GM12878 (cell line): Measurements from ENCODE around the gene GRIN2D. TPM values are rescaled to one million over a fixed set of nuclear protein-coding genes. Genes with fewer than 3 reads are reported as not detected.

Source experiments
- CEBPB ChIP-seq, 2 experiments: fragments of 150-350 bp in 1 of 2; IDR thresholded peaks; 2 replicates each; pipeline ENCODE4 v1.6.1; 2012 to 2014; ENCODE audit warnings: low read depth in 2 of 2, low read length in 2 of 2, borderline replicate concordance in 1 of 2, inconsistent platforms in 1 of 2
- CHD2 ChIP-seq: IDR thresholded peaks from 2 replicates; pipeline ENCODE4 v1.6.1; 2011; ENCODE audit warnings: low read depth, low read length, improper control_type of control experiment, borderline replicate concordance
- ESRRA ChIP-seq: IDR thresholded peaks from 2 replicates; pipeline ENCODE4 v1.6.1; 2012; ENCODE audit warnings: mild to moderate bottlenecking, low read length, improper control_type of control experiment
- FOXM1 ChIP-seq: IDR thresholded peaks from 2 replicates; pipeline ENCODE4 v1.6.1; 2012; ENCODE audit warnings: low read depth, mild to moderate bottlenecking, inconsistent platforms, low read length, moderate library complexity
- IKZF2 ChIP-seq, 2 experiments: fragments of 450-650 bp; IDR thresholded peaks; 2 replicates each; pipeline ENCODE4 v1.6.1; 2017; ENCODE audit warnings: mild to moderate bottlenecking in 2 of 2, moderate library complexity in 2 of 2
- JUNB ChIP-seq: IDR thresholded peaks from 2 replicates; pipeline ENCODE4 v1.6.1; 2016; ENCODE audit warnings: antibody characterized with exemption, mild to moderate bottlenecking
- MTA2 ChIP-seq: fragments of 450-650 bp; IDR thresholded peaks from 2 replicates; pipeline ENCODE4 v1.6.1; 2016; ENCODE audit warnings: low read depth, mild to moderate bottlenecking, moderate library complexity
- NBN ChIP-seq: fragments of 450-650 bp; IDR thresholded peaks from 2 replicates; pipeline ENCODE4 v1.6.1; 2016
- NFIC ChIP-seq: IDR thresholded peaks from 2 replicates; pipeline ENCODE4 v1.6.1; 2012; ENCODE audit warnings: low read depth, mild to moderate bottlenecking, inconsistent platforms, low read length, moderate library complexity
- NFYA ChIP-seq: IDR thresholded peaks from 2 replicates; pipeline ENCODE4 v1.6.1; 2011; ENCODE audit warnings: low read depth, mild to moderate bottlenecking, low read length, improper control_type of control experiment, borderline replicate concordance
- NFYB ChIP-seq: IDR thresholded peaks from 2 replicates; pipeline ENCODE4 v1.6.1; 2011; ENCODE audit warnings: low read depth, mild to moderate bottlenecking, low read length, improper control_type of control experiment, moderate library complexity; ENCODE audit not compliant: insufficient read depth
- NR2C1 ChIP-seq: fragments of 450-650 bp; IDR thresholded peaks from 2 replicates; pipeline ENCODE4 v1.6.1; 2017; ENCODE audit warnings: antibody characterized with exemption, mild to moderate bottlenecking, moderate library complexity
- NRF1 ChIP-seq: conservative IDR thresholded peaks from 2 replicates; pipeline ENCODE4 v1.6.1; 2011; ENCODE audit warnings: mild to moderate bottlenecking, low read depth, low read length, improper control_type of control experiment
- POLR2AphosphoS2 ChIP-seq: IDR thresholded peaks from 2 replicates; pipeline ENCODE4 v1.6.1; 2011; ENCODE audit warnings: low read depth, mild to moderate bottlenecking, low read length, improper control_type of control experiment, moderate library complexity
- RCOR1 ChIP-seq: conservative IDR thresholded peaks from 2 replicates; pipeline ENCODE4 v1.6.1; 2012; ENCODE audit warnings: low read depth, low read length, improper control_type of control experiment
- SIN3A ChIP-seq: IDR thresholded peaks from 2 replicates; pipeline ENCODE4 v1.6.1; 2012; ENCODE audit warnings: low read depth, low read length, improper control_type of control experiment
- SMARCA5 ChIP-seq: fragments of 450-650 bp; IDR thresholded peaks from 2 replicates; pipeline ENCODE4 v1.6.1; 2017; ENCODE audit warnings: mild to moderate bottlenecking
- STAT3 ChIP-seq: IDR thresholded peaks from 2 replicates; pipeline ENCODE4 v1.6.1; 2011; ENCODE audit warnings: low read depth, low read length, improper control_type of control experiment
- TCF12 ChIP-seq: IDR thresholded peaks from 2 replicates; pipeline ENCODE4 v1.6.1; 2011; ENCODE audit warnings: low read depth, mild to moderate bottlenecking, low read length
- ZNF24 ChIP-seq: fragments of 450-650 bp; IDR thresholded peaks from 2 replicates; pipeline ENCODE4 v1.6.1; 2017; ENCODE audit warnings: antibody characterized with exemption, mild to moderate bottlenecking
- ZNF622 ChIP-seq: fragments of 450-650 bp; IDR thresholded peaks from 2 replicates; pipeline ENCODE4 v1.6.1; 2017; ENCODE audit warnings: mild to moderate bottlenecking, inconsistent platforms
- ZZZ3 ChIP-seq: IDR thresholded peaks from 2 replicates; pipeline ENCODE4 v1.6.1; 2011; ENCODE audit warnings: low read depth; ENCODE audit not compliant: control insufficient read depth, insufficient read length
- polyA plus RNA-seq, 11 experiments: library from polyadenylated mRNA; depleted of rRNA in 4 of 11; unstranded in 6 of 11; stranded (reverse) in 5 of 11; fragments of >200 nt; fragmentation: Nextera tagmentation in 4 of 11; fragmentation: Illumina TruSeq in 1 of 11; extraction: Ambion mirVana in 4 of 11; extraction: Trizol in 1 of 11; gene quantifications; 1 replicate in 1 of 11; 2 replicates in 10 of 11; pipeline versions ENCODE4 v1.2.1 to v1.2.3, GENCODE V29; 2011 to 2016; ENCODE audit warnings: inconsistent platforms in 2 of 11, missing spikeins in 2 of 11, low read depth in 1 of 11
- total RNA-seq, 4 experiments: library from RNA; depleted of rRNA in 3 of 4; stranded (reverse); fragments of >200 nt in 3 of 4; fragmentation: Illumina TruSeq in 1 of 4; extraction: Trizol in 1 of 4; gene quantifications; 2 replicates each; pipeline versions ENCODE4 v1.2.1 to v1.2.3, GENCODE V29; 2013 to 2021
- TF ChIP-seq, protein P1 (sequence below): fragments of 450-650 bp; IDR thresholded peaks from 2 replicates; pipeline ENCODE4 v1.6.1; 2017; ENCODE audit warnings: mild to moderate bottlenecking
- TF ChIP-seq, protein P2 (sequence below): fragments of 450-650 bp; IDR thresholded peaks from 2 replicates; pipeline ENCODE4 v1.6.1; 2017; ENCODE audit warnings: mild to moderate bottlenecking, low read depth, inconsistent platforms; ENCODE audit not compliant: poor library complexity, severe bottlenecking
- TF ChIP-seq, protein P3 (sequence below): fragments of 450-650 bp; formaldehyde crosslinking; IDR thresholded peaks from 2 replicates; pipeline ENCODE4 v1.5.0; 2022; ENCODE audit warnings: mild to moderate bottlenecking, missing genetic modification characterization

The GRIN2D gene
- total and polyA plus RNA-seq, 10 of the 15 experiments (the other 5 are each of a cell fraction or from before 2014, with no cell fraction given) = 0.03 to 0.38 (median 0.04) TPM; not detected in 3

DNA sequence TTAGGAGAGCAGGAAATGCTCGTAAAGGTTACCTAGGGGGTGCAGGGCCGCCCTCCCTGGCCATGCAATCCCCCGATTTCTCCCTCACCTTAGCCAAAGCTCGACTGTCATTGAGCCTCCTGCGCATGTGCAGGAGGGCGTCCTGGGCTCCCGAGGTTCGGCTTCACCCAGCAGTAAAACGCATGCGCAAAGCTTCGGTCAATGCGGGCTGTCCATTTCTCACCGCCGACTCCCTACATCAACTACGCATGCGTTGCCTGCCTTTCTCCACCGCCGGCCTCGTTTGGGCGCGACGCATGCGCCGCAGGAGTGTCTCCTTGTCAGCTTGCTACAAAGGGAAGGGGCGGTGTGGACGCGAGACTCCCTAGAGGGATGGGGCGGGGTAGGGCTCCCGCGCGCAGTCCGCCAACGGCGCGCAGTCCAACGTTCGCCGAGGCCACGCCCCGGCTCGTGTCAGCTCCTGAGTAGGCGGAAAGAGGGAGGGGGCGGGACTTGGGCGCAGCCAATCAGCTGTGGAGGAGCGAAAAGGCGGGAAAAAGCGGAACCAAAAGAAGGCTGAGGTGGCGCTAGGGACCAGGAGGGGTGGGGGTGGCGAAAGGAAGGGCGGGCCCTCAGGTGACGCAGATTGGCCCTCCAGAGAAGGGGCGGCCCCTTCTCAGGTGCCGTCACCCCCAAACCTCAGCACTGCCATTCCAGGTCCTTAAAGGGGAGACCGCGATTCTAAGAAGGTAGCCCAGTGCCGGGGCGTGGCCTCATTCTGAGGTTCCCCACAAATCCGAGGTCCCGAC is 29.5 kb upstream of the GRIN2D start, which contains the start of the genes SYNGR4 and TMEM143 (continued):
- TF ChIP-seq TCF12 (no peak), MTA2 (no peak), NRF1 (peak; percentile 99), NR2C1 (no peak), ZZZ3 (no peak), ZNF24 (no peak), ZNF622 (no peak), CHD2 (peak; percentile 89; the same call in 1 of the 2 replicates), RCOR1 (no peak), FOXM1 (no peak), NFYA (no peak), NFIC (no peak), SMARCA5 (no peak), CEBPB (IDR thresholded peaks at IDR 0.05; ENCODE audit: borderline replicate concordance in 1 of 2, low read depth in 2 of 2, low read length in 2 of 2) (no peak), NBN (no peak; the same call in 1 of the 2 replicates), IKZF2 (IDR thresholded peaks at IDR 0.05) (no peak), SIN3A (no peak), POLR2AphosphoS2 (0 out of 2 replicates have a peak, but pooled peaks have one; percentile 10), NFYB (peak; percentile 87), JUNB (no peak), STAT3 (no peak), ESRRA (no peak)
- TF ChIP-seq, protein P1, sequence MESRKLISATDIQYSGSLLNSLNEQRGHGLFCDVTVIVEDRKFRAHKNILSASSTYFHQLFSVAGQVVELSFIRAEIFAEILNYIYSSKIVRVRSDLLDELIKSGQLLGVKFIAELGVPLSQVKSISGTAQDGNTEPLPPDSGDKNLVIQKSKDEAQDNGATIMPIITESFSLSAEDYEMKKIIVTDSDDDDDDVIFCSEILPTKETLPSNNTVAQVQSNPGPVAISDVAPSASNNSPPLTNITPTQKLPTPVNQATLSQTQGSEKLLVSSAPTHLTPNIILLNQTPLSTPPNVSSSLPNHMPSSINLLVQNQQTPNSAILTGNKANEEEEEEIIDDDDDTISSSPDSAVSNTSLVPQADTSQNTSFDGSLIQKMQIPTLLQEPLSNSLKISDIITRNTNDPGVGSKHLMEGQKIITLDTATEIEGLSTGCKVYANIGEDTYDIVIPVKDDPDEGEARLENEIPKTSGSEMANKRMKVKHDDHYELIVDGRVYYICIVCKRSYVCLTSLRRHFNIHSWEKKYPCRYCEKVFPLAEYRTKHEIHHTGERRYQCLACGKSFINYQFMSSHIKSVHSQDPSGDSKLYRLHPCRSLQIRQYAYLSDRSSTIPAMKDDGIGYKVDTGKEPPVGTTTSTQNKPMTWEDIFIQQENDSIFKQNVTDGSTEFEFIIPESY = no peak
- TF ChIP-seq, protein P2, sequence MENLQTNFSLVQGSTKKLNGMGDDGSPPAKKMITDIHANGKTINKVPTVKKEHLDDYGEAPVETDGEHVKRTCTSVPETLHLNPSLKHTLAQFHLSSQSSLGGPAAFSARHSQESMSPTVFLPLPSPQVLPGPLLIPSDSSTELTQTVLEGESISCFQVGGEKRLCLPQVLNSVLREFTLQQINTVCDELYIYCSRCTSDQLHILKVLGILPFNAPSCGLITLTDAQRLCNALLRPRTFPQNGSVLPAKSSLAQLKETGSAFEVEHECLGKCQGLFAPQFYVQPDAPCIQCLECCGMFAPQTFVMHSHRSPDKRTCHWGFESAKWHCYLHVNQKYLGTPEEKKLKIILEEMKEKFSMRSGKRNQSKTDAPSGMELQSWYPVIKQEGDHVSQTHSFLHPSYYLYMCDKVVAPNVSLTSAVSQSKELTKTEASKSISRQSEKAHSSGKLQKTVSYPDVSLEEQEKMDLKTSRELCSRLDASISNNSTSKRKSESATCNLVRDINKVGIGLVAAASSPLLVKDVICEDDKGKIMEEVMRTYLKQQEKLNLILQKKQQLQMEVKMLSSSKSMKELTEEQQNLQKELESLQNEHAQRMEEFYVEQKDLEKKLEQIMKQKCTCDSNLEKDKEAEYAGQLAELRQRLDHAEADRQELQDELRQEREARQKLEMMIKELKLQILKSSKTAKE = no peak
- TF ChIP-seq, protein P3, sequence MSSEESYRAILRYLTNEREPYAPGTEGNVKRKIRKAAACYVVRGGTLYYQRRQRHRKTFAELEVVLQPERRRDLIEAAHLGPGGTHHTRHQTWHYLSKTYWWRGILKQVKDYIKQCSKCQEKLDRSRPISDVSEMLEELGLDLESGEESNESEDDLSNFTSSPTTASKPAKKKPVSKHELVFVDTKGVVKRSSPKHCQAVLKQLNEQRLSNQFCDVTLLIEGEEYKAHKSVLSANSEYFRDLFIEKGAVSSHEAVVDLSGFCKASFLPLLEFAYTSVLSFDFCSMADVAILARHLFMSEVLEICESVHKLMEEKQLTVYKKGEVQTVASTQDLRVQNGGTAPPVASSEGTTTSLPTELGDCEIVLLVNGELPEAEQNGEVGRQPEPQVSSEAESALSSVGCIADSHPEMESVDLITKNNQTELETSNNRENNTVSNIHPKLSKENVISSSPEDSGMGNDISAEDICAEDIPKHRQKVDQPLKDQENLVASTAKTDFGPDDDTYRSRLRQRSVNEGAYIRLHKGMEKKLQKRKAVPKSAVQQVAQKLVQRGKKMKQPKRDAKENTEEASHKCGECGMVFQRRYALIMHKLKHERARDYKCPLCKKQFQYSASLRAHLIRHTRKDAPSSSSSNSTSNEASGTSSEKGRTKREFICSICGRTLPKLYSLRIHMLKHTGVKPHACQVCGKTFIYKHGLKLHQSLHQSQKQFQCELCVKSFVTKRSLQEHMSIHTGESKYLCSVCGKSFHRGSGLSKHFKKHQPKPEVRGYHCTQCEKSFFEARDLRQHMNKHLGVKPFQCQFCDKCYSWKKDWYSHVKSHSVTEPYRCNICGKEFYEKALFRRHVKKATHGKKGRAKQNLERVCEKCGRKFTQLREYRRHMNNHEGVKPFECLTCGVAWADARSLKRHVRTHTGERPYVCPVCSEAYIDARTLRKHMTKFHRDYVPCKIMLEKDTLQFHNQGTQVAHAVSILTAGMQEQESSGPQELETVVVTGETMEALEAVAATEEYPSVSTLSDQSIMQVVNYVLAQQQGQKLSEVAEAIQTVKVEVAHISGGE (CRISPR knock-in tag) = no peak
